Small intestine (tissue), 7 donors: ENCODE measurements around the gene SLC27A6. TPM values are rescaled to one million over a fixed set of nuclear protein-coding genes. Genes with fewer than 3 reads are reported as not detected.
"Not testable (repeated sequence)": the region's sequence is repeated elsewhere in the genome, so short reads cannot be mapped to it uniquely, and the experiment has no call there.

ENCODE experiments used
- DNase-seq, 2 donors: peaks; one replicate each; pipeline versions ENCODE4 v3.0.0 to v3.0.0-alpha.2; 2013
- FAIRE-seq: peaks from 2 replicates; lab custom pipeline; 2012; peaks lifted over from hg19 to GRCh38; lab: Jason Lieb, UNC
- H3K27ac ChIP-seq, 3 donors: one replicate each; pipeline ENCODE4 v1.5.1; 2013; ENCODE audit warnings: low read length in 2 of 3, mild to moderate bottlenecking in 2 of 3, control low read depth in 1 of 3, inconsistent platforms in 1 of 3, low read depth in 1 of 3, moderate library complexity in 1 of 3
- H3K27me3 ChIP-seq, 3 donors: one replicate each; pipeline ENCODE4 v1.6.1; 2013; ENCODE audit warnings: low read length in 3 of 3, inconsistent platforms in 1 of 3; ENCODE audit not compliant: control insufficient read depth in 3 of 3, insufficient read depth in 3 of 3
- H3K36me3 ChIP-seq, 3 donors: one replicate each; pipeline ENCODE4 v1.6.1; 2013; ENCODE audit warnings: low read length in 3 of 3, inconsistent platforms in 1 of 3, low read depth in 1 of 3, mild to moderate bottlenecking in 1 of 3, moderate library complexity in 1 of 3; ENCODE audit not compliant: control insufficient read depth in 3 of 3, insufficient read depth in 2 of 3
- H3K4me1 ChIP-seq, 3 donors: one replicate each; pipeline ENCODE4 v1.6.1; 2013; ENCODE audit warnings: low read length in 2 of 3, inconsistent platforms in 1 of 3, low read depth in 1 of 3, mild to moderate bottlenecking in 1 of 3, moderate library complexity in 1 of 3; ENCODE audit not compliant: control insufficient read depth in 3 of 3, insufficient read depth in 2 of 3
- H3K4me3 ChIP-seq, 3 donors: one replicate each; pipeline ENCODE4 v1.5.1; 2013; ENCODE audit warnings: low read length in 3 of 3, control low read depth in 1 of 3, inconsistent platforms in 1 of 3, low read depth in 1 of 3, mild to moderate bottlenecking in 1 of 3, moderate library complexity in 1 of 3
- H3K9me3 ChIP-seq, 2 donors: one replicate each; pipeline ENCODE4 v1.6.1; 2013; ENCODE audit warnings: low read depth in 1 of 2, low read length in 1 of 2; ENCODE audit not compliant: control insufficient read depth in 2 of 2, insufficient read depth in 1 of 2
- WGBS, 3 donors: extraction: QIAGEN DNeasy Blood & Tissue Kit; methylation state at CpG; one replicate each; pipeline ENCODE4 v1.1.7; 2013; 5-methylcytosine and 5-hydroxymethylcytosine counted together
- polyA plus RNA-seq, 4 donors: library from polyadenylated mRNA; stranded (reverse) in 3 of 4; unstranded in 1 of 4; fragments of 200-250 nt in 3 of 4; fragments of 120-200 nt in 1 of 4; gene quantifications; one replicate each; pipeline versions ENCODE4 v1.2.1 to v1.2.3, GENCODE V29; 2013
- donor health status: healthy with polysubstance abuse.
- donor health status: control.
- donor health status: control.
- donor health status: Bipolar disorder and iron deficiency.
- donor health status: healthy.

Gene SLC27A6
- polyA plus RNA-seq, 4 donors = 0.50 to 1.5 (median 0.54) TPM; not detected in 1

DNA sequence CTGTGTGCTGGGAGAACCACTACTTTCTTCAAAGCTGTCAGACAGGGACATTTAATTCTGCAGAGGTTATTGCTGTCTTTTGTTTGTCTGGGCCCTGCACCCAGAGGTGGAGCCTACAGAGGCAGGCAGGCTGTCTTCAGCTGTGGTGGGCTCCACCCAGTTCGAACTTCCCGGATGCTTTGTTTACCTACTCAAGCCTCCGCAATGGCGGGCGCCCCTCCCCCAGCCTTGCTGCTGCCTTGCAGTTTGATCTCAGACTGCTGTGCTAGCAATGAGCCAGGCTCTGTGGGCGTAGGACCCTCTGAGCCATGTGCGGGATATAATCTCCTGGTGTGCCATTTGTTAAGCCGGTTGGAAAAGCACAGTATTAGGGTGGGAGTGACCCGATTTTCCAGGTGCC lies 22.2 kb upstream of the SLC27A6 start:
- not testable (repeated sequence) for H3K9me3 ChIP-seq, H3K27ac ChIP-seq, H3K36me3 ChIP-seq, H3K27me3 ChIP-seq, DNase-seq, H3K4me1 ChIP-seq, FAIRE-seq, H3K4me3 ChIP-seq
- WGBS, 3 donors = 81 to 98% (median 92%) methylated on average over 4 to 7 of the region's 9 CpGs

DNA sequence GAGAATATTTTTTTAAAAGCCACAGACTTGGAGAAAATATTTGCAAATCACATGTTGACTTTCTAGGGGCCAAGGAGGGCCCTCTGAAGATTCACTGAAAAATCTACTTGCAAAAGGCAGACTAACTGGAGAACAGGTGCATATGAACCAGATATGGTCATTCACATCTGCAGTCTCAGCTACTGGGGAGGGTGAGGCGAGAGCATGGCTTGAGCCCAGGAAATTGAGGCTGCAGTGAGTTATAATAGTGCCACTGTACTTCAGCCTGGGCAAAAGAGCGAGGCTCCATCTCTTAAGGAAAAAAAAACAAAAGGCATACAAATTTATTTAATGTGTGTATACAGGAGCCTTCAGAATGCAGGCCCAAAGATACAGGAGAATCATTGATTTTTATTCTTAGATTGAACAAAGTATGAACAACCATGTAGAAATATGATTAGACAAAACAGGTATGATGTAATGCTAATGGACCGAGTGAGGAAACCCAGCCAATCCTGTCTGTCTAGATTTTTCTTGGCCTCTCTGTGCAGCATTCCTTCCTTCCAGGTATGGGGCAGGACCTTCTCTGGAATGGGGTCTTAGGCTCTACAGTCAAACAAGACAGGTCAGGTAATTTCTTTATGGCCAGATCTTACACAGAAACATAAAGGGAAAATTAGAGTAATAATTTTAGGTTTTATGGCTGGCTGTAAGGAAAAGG lies 15.3 kb upstream of the SLC27A6 start:
- WGBS, 3 donors = 51 to 78% (median 62%) methylated on average over 3 of the region's 3 CpGs
- FAIRE-seq (no peak), DNase-seq (no peak)
- Histone ChIP-seq H3K9me3 (no peaks in the 10 kb centered on the region), H3K36me3 (no peaks in the 10 kb centered on the region), H3K4me1 (no peaks in the 10 kb centered on the region), H3K4me3 (no peak overlapping the region), H3K27me3 (no peaks in the 10 kb centered on the region), H3K27ac (no peak overlapping the region)

DNA sequence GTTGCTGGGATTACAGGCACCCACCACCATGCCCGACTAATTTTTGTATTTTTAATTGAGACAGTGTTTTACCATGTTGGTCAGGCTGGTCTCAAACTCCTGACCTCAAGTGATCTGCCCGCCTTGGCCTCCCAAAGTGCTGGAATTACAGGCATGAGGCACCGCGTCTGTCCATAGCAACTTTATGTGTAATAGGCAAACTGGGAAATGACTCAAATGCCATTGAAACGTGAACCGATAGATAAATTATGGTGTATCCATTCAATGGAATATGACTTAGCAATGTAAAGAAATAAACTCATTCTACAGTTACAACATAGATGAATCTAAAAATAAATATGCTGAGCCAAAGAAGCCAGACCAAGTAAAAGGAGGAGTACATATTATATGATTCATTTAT lies 14.0 kb upstream of the SLC27A6 start:
- not testable (repeated sequence) for H3K4me1 ChIP-seq, FAIRE-seq, H3K4me3 ChIP-seq, H3K9me3 ChIP-seq, DNase-seq, H3K36me3 ChIP-seq, H3K27me3 ChIP-seq, H3K27ac ChIP-seq
- 74 to 87% (median 75%) methylated on average over 6 of the region's 6 CpGs for WGBS, 3 donors

DNA sequence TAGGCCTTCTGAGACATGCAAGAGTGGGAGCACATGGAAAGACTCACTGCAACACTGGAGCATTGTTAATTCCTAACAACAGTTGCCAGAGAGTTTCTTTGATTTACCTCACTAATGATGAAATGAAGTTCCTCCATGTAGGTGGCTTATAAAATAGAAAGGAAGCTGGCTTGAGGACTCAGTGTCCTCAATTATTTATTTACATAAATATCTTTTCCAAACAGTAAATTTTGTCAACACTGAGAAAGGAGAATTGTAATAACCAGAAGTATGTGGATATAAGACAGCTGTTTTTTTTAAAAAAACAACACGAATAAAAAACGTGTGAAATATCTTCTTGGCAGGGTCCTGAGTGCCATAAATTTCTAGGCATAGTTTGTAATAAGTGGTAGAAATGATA lies 9.1 kb upstream of the SLC27A6 start:
- Histone ChIP-seq H3K4me3 (no peak overlapping the region), H3K36me3 (no peaks in the 10 kb centered on the region), H3K27ac (no peak overlapping the region), H3K27me3 (no peaks in the 10 kb centered on the region), H3K4me1 (no peaks in the 10 kb centered on the region), H3K9me3 (no peaks in the 10 kb centered on the region)
- DNase-seq (no peak), FAIRE-seq (no peak)
- 59 to 67% (median 61%) methylated on average over 2 of the region's 2 CpGs for whole genome bisulfite sequencing, 3 donors

DNA sequence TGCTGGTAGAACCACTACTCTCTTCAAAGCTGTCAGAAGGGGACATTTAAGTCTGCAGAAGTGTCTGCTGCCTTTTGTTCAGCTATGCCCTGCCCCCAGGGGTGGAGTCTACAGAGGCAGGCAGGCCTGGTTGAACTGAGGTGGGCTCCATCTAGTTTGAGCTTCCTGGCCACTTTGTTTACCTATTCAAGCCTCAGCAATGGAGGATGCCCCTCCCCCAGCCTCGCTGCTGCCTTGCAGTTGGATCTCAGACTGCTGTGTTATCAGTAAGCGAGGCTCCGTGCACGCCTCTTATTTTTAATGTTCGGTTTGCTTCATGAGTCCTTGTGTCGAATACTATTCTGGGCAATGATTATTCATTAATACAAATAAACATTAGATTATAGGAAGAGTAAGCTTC lies 3.1 kb upstream of the SLC27A6 start:
- WGBS, 3 donors = 64 to 86% (median 69%) methylated on average over 6 of the region's 6 CpGs
- H3K36me3 ChIP-seq = no peaks in the 10 kb centered on the region
- FAIRE-seq (no peak), DNase-seq (no peak)
- no peaks in the 10 kb centered on the region for H3K9me3 ChIP-seq
- H3K27me3 ChIP-seq = peaks cover 0 to 15% (median 13%) of the 10 kb centered on the region in 3 donors
- H3K4me3 ChIP-seq = no peak overlapping the region
- no peaks in the 10 kb centered on the region for H3K4me1 ChIP-seq
- no peak overlapping the region for H3K27ac ChIP-seq

DNA sequence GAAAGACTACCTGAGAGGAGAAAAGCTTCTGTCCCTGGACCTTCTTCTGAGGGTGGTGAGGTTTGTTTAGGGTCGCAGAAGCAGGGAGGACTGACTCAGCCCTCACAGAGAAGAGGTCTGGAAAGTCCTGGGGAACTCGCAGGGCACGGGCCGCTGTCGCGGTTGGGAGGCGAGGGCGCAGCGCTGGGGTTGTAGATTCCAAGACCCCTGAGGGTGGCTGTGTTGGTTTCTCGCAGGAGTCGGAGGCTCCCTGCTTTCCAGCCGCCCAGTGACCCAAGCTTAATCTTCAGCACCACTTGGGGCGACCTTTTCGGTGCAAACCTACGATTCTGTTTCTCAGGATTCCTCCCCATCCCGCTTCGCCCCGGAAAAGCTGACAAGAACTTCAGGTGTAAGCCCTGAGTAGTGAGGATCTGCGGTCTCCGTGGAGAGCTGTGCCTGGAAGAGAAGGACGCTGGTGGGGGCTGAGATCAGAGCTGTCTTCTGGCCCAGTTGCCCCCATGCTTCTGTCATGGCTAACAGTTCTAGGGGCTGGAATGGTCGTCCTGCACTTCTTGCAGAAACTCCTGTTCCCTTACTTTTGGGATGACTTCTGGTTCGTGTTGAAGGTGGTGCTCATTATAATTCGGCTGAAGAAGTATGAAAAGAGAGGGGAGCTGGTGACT lies 482 bp downstream of the SLC27A6 start:
- WGBS, 3 donors = 49 to 54% (median 53%) methylated on average over 24 of the region's 24 CpGs
- Histone ChIP-seq H3K27ac (no peak overlapping the region), H3K27me3 (peaks cover 0 to 15% (median 13%) of the 10 kb centered on the region in 3 donors), H3K4me3 (peak overlapping the region in 1 of 3 donors; percentile 48), H3K4me1 (no peaks in the 10 kb centered on the region), H3K36me3 (no peaks in the 10 kb centered on the region), H3K9me3 (no peaks in the 10 kb centered on the region)
- FAIRE-seq = no peak
- no peak for DNase-seq

DNA sequence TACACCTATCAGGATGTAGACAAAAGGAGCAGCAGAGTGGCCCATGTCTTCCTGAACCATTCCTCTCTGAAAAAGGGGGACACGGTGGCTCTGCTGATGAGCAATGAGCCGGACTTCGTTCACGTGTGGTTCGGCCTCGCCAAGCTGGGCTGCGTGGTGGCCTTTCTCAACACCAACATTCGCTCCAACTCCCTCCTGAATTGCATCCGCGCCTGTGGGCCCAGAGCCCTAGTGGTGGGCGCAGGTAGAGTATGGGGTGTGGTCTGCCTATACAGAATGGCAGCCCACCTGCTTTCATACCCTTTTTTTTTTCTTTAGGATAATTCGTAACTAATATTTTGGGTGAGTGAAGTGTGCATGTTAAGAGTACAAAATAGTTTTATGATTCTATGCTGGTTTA lies 1.1 kb downstream of the SLC27A6 start:
- no peaks in the 10 kb centered on the region for H3K36me3 ChIP-seq
- H3K4me1 ChIP-seq = no peaks in the 10 kb centered on the region
- DNase-seq = no peak
- H3K27me3 ChIP-seq = peaks cover 0 to 15% (median 13%) of the 10 kb centered on the region in 3 donors
- WGBS, 3 donors = 89 to 95% (median 93%) methylated on average over 12 of the region's 12 CpGs
- FAIRE-seq = no peak
- no peaks in the 10 kb centered on the region for H3K9me3 ChIP-seq
- H3K4me3 ChIP-seq = no peak overlapping the region
- no peak overlapping the region for H3K27ac ChIP-seq

DNA sequence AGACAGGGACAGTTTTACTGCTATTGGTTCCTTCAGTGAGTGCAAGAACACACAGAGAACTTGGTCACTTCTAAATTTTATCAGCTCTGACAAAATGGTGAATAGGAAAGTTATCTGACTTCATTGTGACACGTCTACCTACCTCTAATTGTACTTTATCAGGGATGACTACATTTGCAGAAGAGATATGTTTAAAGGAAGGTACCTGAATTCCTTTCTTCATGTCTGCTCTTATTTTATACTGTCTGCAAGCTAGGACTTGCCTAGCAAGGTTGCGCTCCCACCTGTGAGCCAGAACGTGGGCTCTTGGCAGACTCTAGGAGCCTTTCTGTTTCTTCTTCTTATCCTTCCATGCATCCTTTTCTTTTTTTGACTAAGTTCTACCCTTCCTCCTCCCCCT lies 1.6 kb downstream of the SLC27A6 start:
- DNase-seq = no peak
- no peaks in the 10 kb centered on the region for H3K4me1 ChIP-seq
- H3K27ac ChIP-seq = no peak overlapping the region
- no peak overlapping the region for H3K4me3 ChIP-seq
- H3K27me3 ChIP-seq = peaks cover 0 to 15% (median 13%) of the 10 kb centered on the region in 3 donors
- H3K9me3 ChIP-seq = no peaks in the 10 kb centered on the region
- WGBS, 3 donors = 71 to 84% (median 79%) methylated on average over 3 of the region's 3 CpGs
- no peaks in the 10 kb centered on the region for H3K36me3 ChIP-seq
- no peak for FAIRE-seq
